K562 (cell line): ENCODE results near the gene FGF5. TPM values are rescaled to one million over a fixed set of nuclear protein-coding genes. Genes with fewer than 3 reads are reported as not detected.

Source experiments
- ATAC-seq: fragments of 200-7000 bp; cut with Tn5 transposase; 3 replicates; pipeline ENCODE4 v1.9.1; 2020; ENCODE audit warnings: moderate library complexity
- BruUV-seq: library from RNA; stranded (reverse); fragments of 400-500 nt; replicated peaks from 2 replicates; lab custom pipeline; 2021; lab: Mats Ljungman, UMichigan
- CTCF ChIA-PET: fragments of 300-600 bp; formaldehyde crosslinking; extraction: SDS; loops from one replicate; lab custom pipeline; 2021; ENCODE audit warnings: low intra/inter-chr PET ratio; lab: Yijun Ruan, JAX
- POLR2A ChIA-PET: fragments of 300-600, 350-650 bp; sonication (Branson Sonifier 250); formaldehyde crosslinking; extraction: SDS; loops from one replicate; lab custom pipeline; 2021; ENCODE audit warnings: antibody characterized with exemption, inconsistent platforms; lab: Yijun Ruan, JAX
- DNase-seq, 4 experiments: peaks; one replicate each; pipeline versions ENCODE4 v3.0.0 to v3.0.0-alpha.2; 2011 to 2018; ENCODE audit warnings: low spot score in 3 of 4, mixed read lengths in 3 of 4; ENCODE audit errors: extremely low read depth in 1 of 4
- FAIRE-seq: peaks from 2 replicates; lab custom pipeline; 2011; peaks lifted over from hg19 to GRCh38; lab: Jason Lieb, UNC
- H2AFZ ChIP-seq: 2 replicates; pipeline ENCODE4 v1.6.0; 2011; ENCODE audit warnings: low read depth, low read length, control low read depth, inconsistent platforms
- H3K27ac ChIP-seq: fragments of 200-600 bp; 3 replicates; pipeline ENCODE4 v1.8.0; 2011; ENCODE audit warnings: low read depth, mild to moderate bottlenecking, control low read depth, inconsistent platforms, low read length, moderate library complexity, mixed read lengths; ENCODE audit errors: extremely low read depth
- H3K27me3 ChIP-seq, 2 experiments: fragments of 300-600 bp in 1 of 2; 2 replicates in 1 of 2; 3 replicates in 1 of 2; pipeline versions ENCODE4 v1.6.0 to v1.8.0; 2011; ENCODE audit warnings: inconsistent platforms in 2 of 2, low read length in 2 of 2, mild to moderate bottlenecking in 1 of 2, mixed read lengths in 1 of 2, moderate library complexity in 1 of 2; ENCODE audit not compliant: control insufficient read depth in 2 of 2, insufficient read depth in 2 of 2
- H3K36me3 ChIP-seq: fragments of 300-600 bp; 3 replicates; pipeline ENCODE4 v1.8.0; 2011; ENCODE audit warnings: mild to moderate bottlenecking, low read length, inconsistent platforms; ENCODE audit not compliant: control insufficient read depth, insufficient read depth
- H3K4me1 ChIP-seq, 2 experiments: fragments of 200-600 bp in 1 of 2; replicated peaks in 1 of 2; 2 replicates in 1 of 2; 3 replicates in 1 of 2; pipeline versions ENCODE4 v1.5.1 to v1.8.0; 2011; ENCODE audit warnings: inconsistent platforms in 2 of 2, low read length in 2 of 2, mild to moderate bottlenecking in 1 of 2, mixed read lengths in 1 of 2, moderate library complexity in 1 of 2; ENCODE audit not compliant: control insufficient read depth in 2 of 2, insufficient read depth in 2 of 2
- H3K4me2 ChIP-seq: 2 replicates; pipeline ENCODE4 v1.6.1; 2011; ENCODE audit warnings: low read length, control low read depth, inconsistent platforms, mixed read lengths; ENCODE audit not compliant: insufficient read depth
- H3K4me3 ChIP-seq: fragments of 200-600 bp; sonication (generic), shearing (Covaris generic); 2 replicates; pipeline ENCODE4 v1.5.1; 2016; ENCODE audit warnings: control low read depth, inconsistent platforms
- H3K79me2 ChIP-seq: fragments of 200-600 bp; 3 replicates; pipeline ENCODE4 v1.8.0; 2011; ENCODE audit warnings: low read length, inconsistent platforms; ENCODE audit not compliant: control insufficient read depth, insufficient read depth
- H3K9ac ChIP-seq, 2 experiments: 2 replicates each; pipeline versions ENCODE4 v1.6.0 to v1.6.1; 2011; ENCODE audit warnings: low read depth in 2 of 2, low read length in 2 of 2, control low read depth in 1 of 2, inconsistent platforms in 1 of 2, mild to moderate bottlenecking in 1 of 2, mixed read lengths in 1 of 2; ENCODE audit not compliant: insufficient read depth in 1 of 2
- H3K9me1 ChIP-seq: one replicate; pipeline ENCODE4 v1.6.0; 2011; ENCODE audit warnings: inconsistent platforms, mild to moderate bottlenecking, low read length, moderate library complexity; ENCODE audit not compliant: control insufficient read depth, insufficient read depth
- H3K9me3 ChIP-seq: replicated peaks from 2 replicates; pipeline ENCODE4 v1.5.1; 2011; ENCODE audit warnings: low read depth, low read length, inconsistent platforms; ENCODE audit not compliant: control insufficient read depth, insufficient read depth
- H4K20me1 ChIP-seq: replicated peaks from 2 replicates; pipeline ENCODE4 v1.6.1; 2011; ENCODE audit warnings: low read length, inconsistent platforms, mixed read lengths; ENCODE audit not compliant: control insufficient read depth, insufficient read depth
- C11orf30 ChIP-seq: fragments of 450-650 bp; IDR thresholded peaks from 2 replicates; pipeline ENCODE4 v1.6.1; 2016; ENCODE audit warnings: low read depth, mild to moderate bottlenecking
- MEIS2 ChIP-seq: fragments of 450-650 bp; IDR thresholded peaks from 2 replicates; pipeline ENCODE4 v1.6.1; 2014; ENCODE audit warnings: mild to moderate bottlenecking; ENCODE audit not compliant: partially characterized antibody
- NFRKB ChIP-seq: fragments of 450-650 bp; IDR thresholded peaks from 2 replicates; pipeline ENCODE4 v1.6.1; 2016; ENCODE audit warnings: low read depth
- ZNF124 ChIP-seq: sonication (generic); formaldehyde crosslinking; IDR thresholded peaks from 2 replicates; pipeline ENCODE4 v1.8.1; 2022; ENCODE audit warnings: missing genetic modification reagents
- ZNF263 ChIP-seq: sonication (generic); formaldehyde crosslinking; IDR thresholded peaks from 2 replicates; pipeline ENCODE4 v1.8.0; 2022; ENCODE audit warnings: mild to moderate bottlenecking, missing genetic modification reagents, borderline replicate concordance
- in situ Hi-C: fragments of 300-500 bp; cut with MboI; formaldehyde crosslinking; loops from 4 replicates; pipeline ENCODE4 v1.15.0; 2018; ENCODE audit warnings: inconsistent platforms, mixed read lengths
- intact Hi-C: fragments of 100-400 bp; cut with micrococcal nuclease; formaldehyde crosslinking; loops from 2 replicates; pipeline ENCODE4 v1.14.2; 2022
- polyA plus RNA-seq, 8 experiments: library from polyadenylated mRNA; depleted of rRNA in 4 of 8; stranded (reverse) in 5 of 8; unstranded in 3 of 8; fragments of >200 nt; fragmentation: Nextera tagmentation in 2 of 8; fragmentation: Illumina TruSeq in 1 of 8; extraction: Ambion mirVana in 2 of 8; extraction: Trizol in 1 of 8; gene quantifications; 2 replicates each; pipeline versions ENCODE4 v1.2.1 to v1.2.3, GENCODE V29; 2011 to 2014; ENCODE audit warnings: inconsistent platforms in 1 of 8, missing spikeins in 1 of 8
- total RNA-seq, 7 experiments: library from RNA; depleted of rRNA in 6 of 7; stranded (reverse); fragments of >200 nt in 6 of 7; fragmentation: Illumina TruSeq in 2 of 7; extraction: Trizol in 2 of 7; gene quantifications; 2 replicates each; pipeline versions ENCODE4 v1.2.1 to v1.2.3, GENCODE V29; 2011 to 2021; ENCODE audit warnings: low replicate concordance in 1 of 7
- TF ChIP-seq, protein P1 (sequence below): fragments of 450-650 bp; IDR thresholded peaks from 2 replicates; pipeline ENCODE4 v1.6.1; 2016
- TF ChIP-seq, protein P2 (sequence below): fragments of 450-650 bp; conservative IDR thresholded peaks from 2 replicates; pipeline ENCODE4 v1.6.1; 2016; ENCODE audit warnings: missing genetic modification characterization, low read depth, mild to moderate bottlenecking, missing compliant biosample characterization, moderate library complexity
- TF ChIP-seq, protein P3 (sequence below): IDR thresholded peaks from 2 replicates; pipeline ENCODE4 v1.6.1; 2012; ENCODE audit warnings: low read depth, low read length, improper control_type of control experiment, borderline replicate concordance
- TF ChIP-seq, protein P4 (sequence below), 2 experiments: IDR thresholded peaks in 1 of 2; conservative IDR thresholded peaks in 1 of 2; 2 replicates each; pipeline ENCODE4 v1.6.1; 2016; ENCODE audit warnings: low read depth in 2 of 2, mild to moderate bottlenecking in 1 of 2, missing compliant biosample characterization in 1 of 2, missing genetic modification characterization in 1 of 2, moderate library complexity in 1 of 2
- TF ChIP-seq, protein P5 (sequence below): fragments of 450-650 bp; IDR thresholded peaks from 2 replicates; pipeline ENCODE4 v1.6.1; 2017; ENCODE audit warnings: mild to moderate bottlenecking, moderate library complexity

The FGF5 gene
- total and polyA plus RNA-seq, 9 of the 15 experiments (the other 6 are each of a cell fraction or from before 2014, with no cell fraction given) = 0.38 to 2.7 (median 1.1) TPM

DNA sequence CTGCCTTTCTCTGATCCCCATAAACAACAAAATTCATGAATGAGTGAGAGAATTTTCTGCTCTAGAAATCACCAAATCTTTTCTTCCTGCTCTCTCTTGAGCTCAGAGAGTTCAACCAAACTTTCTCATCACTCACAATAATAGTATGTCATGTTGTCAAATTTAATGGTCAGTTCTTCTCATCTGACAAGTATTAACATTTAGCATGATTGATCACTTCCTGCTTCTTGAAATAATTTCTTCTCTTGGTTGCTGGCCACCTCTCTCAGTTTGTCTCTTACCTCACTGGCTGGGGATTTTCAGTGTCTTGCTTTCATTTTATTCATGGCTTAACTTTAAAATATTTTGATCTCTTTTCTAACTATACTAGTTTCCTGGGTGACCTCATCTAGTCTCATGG lies 25.5 kb upstream of the FGF5 start:
- in situ Hi-C loops = no loop called here
- Histone ChIP-seq H3K4me1 (peaks cover 0 to 2% of the 10 kb centered on the region in 2 experiments; a peak in 2 of 5 replicates), H3K27me3 (no peaks in the 10 kb centered on the region), H3K4me2 (no peak overlapping the region), H4K20me1 (no peaks in the 10 kb centered on the region), H2AFZ (peak overlapping the region; percentile 45), H3K9me1 (no peaks in the 10 kb centered on the region), H3K9ac (no peak overlapping the region), H3K79me2 (no peaks in the 10 kb centered on the region), H3K27ac (no peak overlapping the region), H3K36me3 (no peaks in the 10 kb centered on the region), H3K4me3 (no peak overlapping the region), H3K9me3 (no peaks in the 10 kb centered on the region)
- no peak for DNase-seq
- ChIA-PET POLR2A (no interaction called here), CTCF (no interaction called here)
- intact Hi-C loops = no loop called here
- TF ChIP-seq ZNF124 = no peak
- TF ChIP-seq, protein P1, sequence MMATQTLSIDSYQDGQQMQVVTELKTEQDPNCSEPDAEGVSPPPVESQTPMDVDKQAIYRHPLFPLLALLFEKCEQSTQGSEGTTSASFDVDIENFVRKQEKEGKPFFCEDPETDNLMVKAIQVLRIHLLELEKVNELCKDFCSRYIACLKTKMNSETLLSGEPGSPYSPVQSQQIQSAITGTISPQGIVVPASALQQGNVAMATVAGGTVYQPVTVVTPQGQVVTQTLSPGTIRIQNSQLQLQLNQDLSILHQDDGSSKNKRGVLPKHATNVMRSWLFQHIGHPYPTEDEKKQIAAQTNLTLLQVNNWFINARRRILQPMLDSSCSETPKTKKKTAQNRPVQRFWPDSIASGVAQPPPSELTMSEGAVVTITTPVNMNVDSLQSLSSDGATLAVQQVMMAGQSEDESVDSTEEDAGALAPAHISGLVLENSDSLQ = peak; percentile 68
- TF ChIP-seq, protein P2, sequence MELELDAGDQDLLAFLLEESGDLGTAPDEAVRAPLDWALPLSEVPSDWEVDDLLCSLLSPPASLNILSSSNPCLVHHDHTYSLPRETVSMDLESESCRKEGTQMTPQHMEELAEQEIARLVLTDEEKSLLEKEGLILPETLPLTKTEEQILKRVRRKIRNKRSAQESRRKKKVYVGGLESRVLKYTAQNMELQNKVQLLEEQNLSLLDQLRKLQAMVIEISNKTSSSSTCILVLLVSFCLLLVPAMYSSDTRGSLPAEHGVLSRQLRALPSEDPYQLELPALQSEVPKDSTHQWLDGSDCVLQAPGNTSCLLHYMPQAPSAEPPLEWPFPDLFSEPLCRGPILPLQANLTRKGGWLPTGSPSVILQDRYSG (tag) = no peak
- peak; percentile 96 for TF ChIP-seq MEIS2
- TF ChIP-seq, protein P3, sequence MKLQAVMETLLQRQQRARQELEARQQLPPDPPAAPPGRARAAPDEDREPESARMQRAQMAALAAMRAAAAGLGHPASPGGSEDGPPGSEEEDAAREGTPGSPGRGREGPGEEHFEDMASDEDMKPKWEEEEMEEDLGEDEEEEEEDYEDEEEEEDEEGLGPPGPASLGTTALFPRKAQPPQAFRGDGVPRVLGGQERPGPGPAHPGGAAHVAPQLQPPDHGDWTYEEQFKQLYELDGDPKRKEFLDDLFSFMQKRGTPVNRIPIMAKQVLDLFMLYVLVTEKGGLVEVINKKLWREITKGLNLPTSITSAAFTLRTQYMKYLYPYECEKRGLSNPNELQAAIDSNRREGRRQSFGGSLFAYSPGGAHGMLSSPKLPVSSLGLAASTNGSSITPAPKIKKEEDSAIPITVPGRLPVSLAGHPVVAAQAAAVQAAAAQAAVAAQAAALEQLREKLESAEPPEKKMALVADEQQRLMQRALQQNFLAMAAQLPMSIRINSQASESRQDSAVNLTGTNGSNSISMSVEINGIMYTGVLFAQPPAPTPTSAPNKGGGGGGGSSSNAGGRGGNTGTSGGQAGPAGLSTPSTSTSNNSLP = peak; percentile 28; the same call in 1 of the 2 replicates
- TF ChIP-seq C11orf30 = no peak
- no peak for TF ChIP-seq NFRKB
- TF ChIP-seq, protein P4, sequence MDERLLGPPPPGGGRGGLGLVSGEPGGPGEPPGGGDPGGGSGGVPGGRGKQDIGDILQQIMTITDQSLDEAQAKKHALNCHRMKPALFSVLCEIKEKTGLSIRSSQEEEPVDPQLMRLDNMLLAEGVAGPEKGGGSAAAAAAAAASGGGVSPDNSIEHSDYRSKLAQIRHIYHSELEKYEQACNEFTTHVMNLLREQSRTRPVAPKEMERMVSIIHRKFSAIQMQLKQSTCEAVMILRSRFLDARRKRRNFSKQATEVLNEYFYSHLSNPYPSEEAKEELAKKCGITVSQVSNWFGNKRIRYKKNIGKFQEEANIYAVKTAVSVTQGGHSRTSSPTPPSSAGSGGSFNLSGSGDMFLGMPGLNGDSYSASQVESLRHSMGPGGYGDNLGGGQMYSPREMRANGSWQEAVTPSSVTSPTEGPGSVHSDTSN (CRISPR knock-in tag; IDR thresholded peaks at IDR 0.05; ENCODE audit: low read depth) = no peak
- TF ChIP-seq, protein P4 (tag; conservative IDR thresholded peaks at IDR 0.05; ENCODE audit: low read depth) = peak; percentile 93
- no peak for TF ChIP-seq ZNF263 (CRISPR knock-in tag)
- TF ChIP-seq, protein P5, sequence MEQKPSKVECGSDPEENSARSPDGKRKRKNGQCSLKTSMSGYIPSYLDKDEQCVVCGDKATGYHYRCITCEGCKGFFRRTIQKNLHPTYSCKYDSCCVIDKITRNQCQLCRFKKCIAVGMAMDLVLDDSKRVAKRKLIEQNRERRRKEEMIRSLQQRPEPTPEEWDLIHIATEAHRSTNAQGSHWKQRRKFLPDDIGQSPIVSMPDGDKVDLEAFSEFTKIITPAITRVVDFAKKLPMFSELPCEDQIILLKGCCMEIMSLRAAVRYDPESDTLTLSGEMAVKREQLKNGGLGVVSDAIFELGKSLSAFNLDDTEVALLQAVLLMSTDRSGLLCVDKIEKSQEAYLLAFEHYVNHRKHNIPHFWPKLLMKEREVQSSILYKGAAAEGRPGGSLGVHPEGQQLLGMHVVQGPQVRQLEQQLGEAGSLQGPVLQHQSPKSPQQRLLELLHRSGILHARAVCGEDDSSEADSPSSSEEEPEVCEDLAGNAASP = no peak
- no TSS peak for BruUV-seq
- ATAC-seq = peak; percentile 20; the same call in 2 of the 3 replicates
- FAIRE-seq = no peak
